Activated CD8-positive, alpha-beta T cell treated with anti-CD3 and anti-CD28 coated beads for 36 hours (primary cell): Measurements from ENCODE around the gene ZCCHC17. TPM values are rescaled to one million over a fixed set of nuclear protein-coding genes. Genes with fewer than 3 reads are reported as not detected.

Source experiments
- ATAC-seq: fragments of 200-7000 bp; cut with Tn5 transposase; one replicate; pipeline ENCODE4 v1.10.0; 2021; ENCODE audit warnings: mild to moderate bottlenecking, moderate library complexity
- CTCF ChIA-PET: fragments of 350-600 bp; sonication (Branson Sonifier 250); formaldehyde crosslinking; loops from one replicate; lab custom pipeline; 2021; ENCODE audit warnings: antibody characterized with exemption; lab: Charles Lee
- POLR2A ChIA-PET: fragments of 350-600 bp; sonication (Branson Sonifier 250); formaldehyde crosslinking; loops from one replicate; lab custom pipeline; 2021; ENCODE audit warnings: antibody characterized with exemption; lab: Charles Lee
- DNase-seq: peaks from one replicate; pipeline ENCODE4 v3.0.0-alpha.2; 2020
- H3K27ac Mint-ChIP-seq: one replicate; pipeline ENCODE4 v1.8.0; 2021; ENCODE audit warnings: mild to moderate bottlenecking, mixed read lengths
- H3K27me3 Mint-ChIP-seq: one replicate; pipeline ENCODE4 v1.8.0; 2021; ENCODE audit warnings: mixed read lengths
- H3K36me3 Mint-ChIP-seq: one replicate; pipeline ENCODE4 v1.8.0; 2021; ENCODE audit warnings: low read depth, mixed read lengths
- H3K4me1 Mint-ChIP-seq: one replicate; pipeline ENCODE4 v1.8.0; 2021; ENCODE audit warnings: low read depth, mixed read lengths
- H3K4me3 Mint-ChIP-seq: one replicate; pipeline ENCODE4 v1.8.0; 2021; ENCODE audit warnings: mild to moderate bottlenecking, moderate library complexity, mixed read lengths
- H3K9me3 Mint-ChIP-seq: one replicate; pipeline ENCODE4 v1.8.0; 2021; ENCODE audit warnings: mixed read lengths
- intact Hi-C: fragments of 100-400 bp; cut with micrococcal nuclease; formaldehyde crosslinking; loops from one replicate; pipeline ENCODE4 v1.10.0; 2022
- total RNA-seq, 2 experiments: library from RNA; stranded (reverse); gene quantifications; one replicate each; pipeline ENCODE4 v1.2.3, GENCODE V29; 2021
- TF ChIP-seq, protein P1 (sequence below): fragments of 200-600 bp; IDR thresholded peaks from one replicate; pipeline ENCODE4 v1.8.0; 2022; ENCODE audit warnings: antibody characterized with exemption, mild to moderate bottlenecking

ZCCHC17 gene
- total RNA-seq, 2 experiments from 2014 or later: 27.2 to 28.7 TPM

DNA sequence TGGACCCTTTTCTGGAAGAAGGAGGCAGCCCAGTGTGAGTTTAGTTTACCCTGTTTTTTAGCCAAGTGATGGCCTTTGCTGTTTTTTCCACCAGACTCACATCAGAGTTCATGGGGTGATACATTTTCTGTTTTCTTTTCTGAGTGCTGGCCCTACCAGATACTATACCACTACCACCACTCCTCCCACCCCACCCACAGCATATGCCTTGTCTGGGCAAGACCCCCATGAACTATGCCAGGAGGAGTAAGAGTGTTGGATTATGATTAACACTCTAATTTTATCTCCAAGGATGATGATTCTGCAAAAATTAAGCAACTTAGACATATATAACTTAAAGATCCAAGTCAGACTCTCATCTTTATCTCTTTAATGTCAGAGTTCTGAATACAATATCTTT, 50.0 kb downstream of the ZCCHC17 start:
- Mint-ChIP-seq H3K9me3 (no peaks in the 10 kb centered on the region), H3K27me3 (no peaks in the 10 kb centered on the region), H3K4me3 (no peak overlapping the region), H3K27ac (no peak overlapping the region), H3K36me3 (peaks cover 19% of the 10 kb centered on the region), H3K4me1 (no peaks in the 10 kb centered on the region)
- ChIA-PET POLR2A (no interaction called here), CTCF (no interaction called here)
- ATAC-seq: no peak
- no peak for DNase-seq
- intact Hi-C loops: no loop called here
- TF ChIP-seq, protein P1, sequence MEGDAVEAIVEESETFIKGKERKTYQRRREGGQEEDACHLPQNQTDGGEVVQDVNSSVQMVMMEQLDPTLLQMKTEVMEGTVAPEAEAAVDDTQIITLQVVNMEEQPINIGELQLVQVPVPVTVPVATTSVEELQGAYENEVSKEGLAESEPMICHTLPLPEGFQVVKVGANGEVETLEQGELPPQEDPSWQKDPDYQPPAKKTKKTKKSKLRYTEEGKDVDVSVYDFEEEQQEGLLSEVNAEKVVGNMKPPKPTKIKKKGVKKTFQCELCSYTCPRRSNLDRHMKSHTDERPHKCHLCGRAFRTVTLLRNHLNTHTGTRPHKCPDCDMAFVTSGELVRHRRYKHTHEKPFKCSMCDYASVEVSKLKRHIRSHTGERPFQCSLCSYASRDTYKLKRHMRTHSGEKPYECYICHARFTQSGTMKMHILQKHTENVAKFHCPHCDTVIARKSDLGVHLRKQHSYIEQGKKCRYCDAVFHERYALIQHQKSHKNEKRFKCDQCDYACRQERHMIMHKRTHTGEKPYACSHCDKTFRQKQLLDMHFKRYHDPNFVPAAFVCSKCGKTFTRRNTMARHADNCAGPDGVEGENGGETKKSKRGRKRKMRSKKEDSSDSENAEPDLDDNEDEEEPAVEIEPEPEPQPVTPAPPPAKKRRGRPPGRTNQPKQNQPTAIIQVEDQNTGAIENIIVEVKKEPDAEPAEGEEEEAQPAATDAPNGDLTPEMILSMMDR: no peak

- POLR2A ChIA-PET: no interaction called here
Observed at GRCh38 chr1:31348449-31348848, 51.6 kb downstream of the ZCCHC17 start.

GRCh38 chr1:31354283-31354682, 57.5 kb downstream of the ZCCHC17 start:
- H3K36me3 Mint-ChIP-seq: peaks cover 25% of the 10 kb centered on the region
- intact Hi-C loops: no loop called here
- TF ChIP-seq, protein P1: no peak
- no peaks in the 10 kb centered on the region for H3K9me3 Mint-ChIP-seq
- ChIA-PET CTCF (no interaction called here), POLR2A (no interaction called here)
- DNase-seq: no peak
- no peaks in the 10 kb centered on the region for H3K27me3 Mint-ChIP-seq
- ATAC-seq: no peak
- no peaks in the 10 kb centered on the region for H3K4me1 Mint-ChIP-seq
- no peak overlapping the region for H3K27ac Mint-ChIP-seq
- H3K4me3 Mint-ChIP-seq: no peak overlapping the region

More at GRCh38 chr1:31348449-31348848, 51.6 kb downstream of the ZCCHC17 start:
- Mint-ChIP-seq H3K27me3 (no peaks in the 10 kb centered on the region), H3K27ac (no peak overlapping the region), H3K9me3 (no peaks in the 10 kb centered on the region), H3K36me3 (peaks cover 23% of the 10 kb centered on the region), H3K4me1 (no peaks in the 10 kb centered on the region), H3K4me3 (no peak overlapping the region)
- DNase-seq (no peak), ATAC-seq (no peak)
- CTCF ChIA-PET: interaction anchor here (0.8 to 0.9 kb wide), 2 partner anchors 73 to 75 kb away, joined by 3 read pairs; no protein-coding TSS in a partner anchor
- intact Hi-C loops: no loop called here
- TF ChIP-seq, protein P1: no peak

- Mint-ChIP-seq H3K4me1 (no peaks in the 10 kb centered on the region), H3K36me3 (peaks cover 22% of the 10 kb centered on the region), H3K4me3 (no peak overlapping the region), H3K9me3 (no peaks in the 10 kb centered on the region), H3K27ac (no peak overlapping the region), H3K27me3 (no peaks in the 10 kb centered on the region)
- intact Hi-C loops: no loop called here
- ChIA-PET CTCF (no interaction called here), POLR2A (no interaction called here)
- no peak for DNase-seq
- ATAC-seq: no peak
- TF ChIP-seq, protein P1: no peak
Observed at GRCh38 chr1:31356427-31356826, 59.6 kb downstream of the ZCCHC17 start.

GRCh38 chr1:31361607-31362006, 64.8 kb downstream of the ZCCHC17 start:
- no peak overlapping the region for H3K27ac Mint-ChIP-seq
- CTCF ChIA-PET: interaction anchor here (1.0 to 1.7 kb wide), 3 partner anchors 33 to 202 kb away, joined by 3 to 6 read pairs (median 3); no protein-coding TSS in a partner anchor
- H3K27me3 Mint-ChIP-seq: no peaks in the 10 kb centered on the region
- H3K9me3 Mint-ChIP-seq: no peaks in the 10 kb centered on the region
- TF ChIP-seq, protein P1: no peak
- no peak for ATAC-seq
- no peaks in the 10 kb centered on the region for H3K4me1 Mint-ChIP-seq
- intact Hi-C loops: no loop called here
- H3K4me3 Mint-ChIP-seq: no peak overlapping the region
- peaks cover 26% of the 10 kb centered on the region for H3K36me3 Mint-ChIP-seq
- DNase-seq: no peak
- POLR2A ChIA-PET: no interaction called here
